Smooth muscle cell (in vitro differentiated cells): ENCODE results near the gene ABCC3. TPM values are rescaled to one million over a fixed set of nuclear protein-coding genes. Genes with fewer than 3 reads are reported as not detected.

Experiments used
- DNase-seq: peaks from one replicate; lab custom pipeline; 2025; ENCODE audit not compliant: unreplicated experiment; lab: John Stamatoyannopoulos, UW
- H2AFZ ChIP-seq: fragments of 200-600 bp; sonication (generic); 2 replicates; pipeline ENCODE4 v1.6.0; 2016; ENCODE audit warnings: antibody characterized with exemption, low read depth, mild to moderate bottlenecking
- H3F3A ChIP-seq: fragments of 200-600 bp; sonication (generic); 2 replicates; pipeline ENCODE4 v1.6.0; 2017; ENCODE audit warnings: antibody characterized with exemption, low read depth
- H3K27ac ChIP-seq: fragments of 200-600 bp; sonication (generic); 2 replicates; pipeline ENCODE4 v1.5.1; 2016; ENCODE audit warnings: low read depth, mild to moderate bottlenecking
- H3K27me3 ChIP-seq: fragments of 200-600 bp; sonication (generic); 2 replicates; pipeline ENCODE4 v1.6.1; 2016; ENCODE audit warnings: low read depth, mild to moderate bottlenecking
- H3K36me3 ChIP-seq: fragments of 200-600 bp; sonication (generic); 2 replicates; pipeline ENCODE4 v1.5.1; 2016; ENCODE audit warnings: low read depth
- H3K4me1 ChIP-seq: fragments of 200-600 bp; sonication (generic); 2 replicates; pipeline ENCODE4 v1.5.1; 2016; ENCODE audit warnings: low read depth
- H3K4me2 ChIP-seq: fragments of 200-600 bp; sonication (generic); 2 replicates; pipeline ENCODE4 v1.6.0; 2016; ENCODE audit warnings: mild to moderate bottlenecking
- H3K4me3 ChIP-seq: fragments of 200-600 bp; sonication (generic); 2 replicates; pipeline ENCODE4 v1.5.1; 2016; ENCODE audit warnings: mild to moderate bottlenecking
- H3K79me2 ChIP-seq: fragments of 200-600 bp; sonication (generic); 2 replicates; pipeline ENCODE4 v1.6.0; 2016; ENCODE audit warnings: low read depth, mild to moderate bottlenecking
- H3K9ac ChIP-seq: fragments of 200-600 bp; sonication (generic); 2 replicates; pipeline ENCODE4 v1.6.0; 2016; ENCODE audit warnings: low read depth
- H3K9me3 ChIP-seq: fragments of 200-600 bp; sonication (generic); replicated peaks from 2 replicates; pipeline ENCODE4 v1.5.1; 2016; ENCODE audit warnings: low read depth
- H4K20me1 ChIP-seq: fragments of 200-600 bp; sonication (generic); 2 replicates; pipeline ENCODE4 v1.6.0; 2016; ENCODE audit warnings: low read depth
- WGBS: methylation state at CpG from one replicate; pipeline ENCODE4 v1.1.7; 2016; ENCODE audit warnings: low lambda C conversion rate; 5-methylcytosine and 5-hydroxymethylcytosine counted together
- polyA plus RNA-seq: library from polyadenylated mRNA; unstranded; fragments of >200 nt; fragmentation: Nextera tagmentation; extraction: Ambion mirVana; gene quantifications from 2 replicates; pipeline ENCODE4 v1.2.1, GENCODE V29; 2016
- total RNA-seq: library from RNA; depleted of rRNA; stranded (reverse); fragments of >200 nt; gene quantifications from 2 replicates; pipeline ENCODE4 v1.2.3, GENCODE V29; 2014
- TF ChIP-seq, protein P1 (sequence below): fragments of 200-600 bp; sonication (generic); IDR thresholded peaks from 2 replicates; pipeline ENCODE4 v1.5.1; 2017; ENCODE audit warnings: borderline replicate concordance, mild to moderate bottlenecking, antibody characterized with exemption; ENCODE audit not compliant: insufficient read depth, poor library complexity, severe bottlenecking

Gene ABCC3
- total and polyA plus RNA-seq, 2 experiments from 2014 or later, result 1.3 TPM

DNA sequence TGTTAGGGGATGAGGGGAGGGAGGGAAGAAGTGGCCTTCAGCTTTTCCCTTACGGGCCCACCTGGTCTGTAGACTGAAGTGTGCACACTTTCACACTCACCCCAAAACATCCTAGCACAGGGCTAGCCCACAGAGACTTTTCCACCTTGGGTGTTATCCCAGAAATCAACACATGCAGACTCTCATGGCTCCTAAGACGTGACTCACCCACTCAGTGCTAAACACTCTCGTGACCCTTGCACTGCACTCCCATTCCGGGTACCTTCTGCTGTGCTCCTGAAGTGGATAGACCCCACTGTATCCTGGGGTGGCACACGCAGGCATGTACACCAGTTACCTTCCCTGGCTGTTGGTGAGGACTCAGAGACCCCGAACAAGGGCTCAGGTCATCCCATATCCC lies 23.0 kb upstream of the ABCC3 start:
- Histone ChIP-seq H4K20me1 (no peaks in the 10 kb centered on the region), H3K9ac (no peak overlapping the region), H3K27ac (no peak overlapping the region), H3F3A (no peaks in the 10 kb centered on the region), H3K4me2 (no peak overlapping the region), H3K9me3 (no peaks in the 10 kb centered on the region), H3K4me1 (no peaks in the 10 kb centered on the region), H3K36me3 (no peaks in the 10 kb centered on the region), H3K27me3 (no peaks in the 10 kb centered on the region), H3K4me3 (no peak overlapping the region), H2AFZ (no peak overlapping the region), H3K79me2 (no peaks in the 10 kb centered on the region)
- no peak for DNase-seq
- WGBS, result 79% methylated on average over 6 of the region's 6 CpGs
- TF ChIP-seq, protein P1, sequence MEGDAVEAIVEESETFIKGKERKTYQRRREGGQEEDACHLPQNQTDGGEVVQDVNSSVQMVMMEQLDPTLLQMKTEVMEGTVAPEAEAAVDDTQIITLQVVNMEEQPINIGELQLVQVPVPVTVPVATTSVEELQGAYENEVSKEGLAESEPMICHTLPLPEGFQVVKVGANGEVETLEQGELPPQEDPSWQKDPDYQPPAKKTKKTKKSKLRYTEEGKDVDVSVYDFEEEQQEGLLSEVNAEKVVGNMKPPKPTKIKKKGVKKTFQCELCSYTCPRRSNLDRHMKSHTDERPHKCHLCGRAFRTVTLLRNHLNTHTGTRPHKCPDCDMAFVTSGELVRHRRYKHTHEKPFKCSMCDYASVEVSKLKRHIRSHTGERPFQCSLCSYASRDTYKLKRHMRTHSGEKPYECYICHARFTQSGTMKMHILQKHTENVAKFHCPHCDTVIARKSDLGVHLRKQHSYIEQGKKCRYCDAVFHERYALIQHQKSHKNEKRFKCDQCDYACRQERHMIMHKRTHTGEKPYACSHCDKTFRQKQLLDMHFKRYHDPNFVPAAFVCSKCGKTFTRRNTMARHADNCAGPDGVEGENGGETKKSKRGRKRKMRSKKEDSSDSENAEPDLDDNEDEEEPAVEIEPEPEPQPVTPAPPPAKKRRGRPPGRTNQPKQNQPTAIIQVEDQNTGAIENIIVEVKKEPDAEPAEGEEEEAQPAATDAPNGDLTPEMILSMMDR, result no peak

DNA sequence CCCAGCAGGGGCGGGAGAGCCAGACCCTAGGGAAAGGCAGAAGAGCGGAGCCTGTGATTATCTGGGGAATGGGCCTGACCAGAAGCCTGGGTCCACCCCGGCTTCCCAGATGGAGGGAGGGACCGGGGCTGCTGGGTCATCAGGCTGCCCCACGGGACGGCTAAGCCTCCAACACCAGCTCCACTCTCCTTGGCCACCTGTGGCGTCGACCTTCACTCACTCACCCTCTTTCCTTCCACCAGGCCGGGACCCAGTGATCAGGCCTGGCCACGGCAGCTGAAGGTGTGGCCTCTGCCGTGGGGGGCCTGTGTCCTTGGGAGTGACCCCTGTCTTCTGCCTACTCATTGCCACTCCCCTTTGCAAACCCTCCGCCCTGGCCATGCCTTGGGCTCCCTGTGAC lies 22.4 kb upstream of the ABCC3 start:
- H3K27ac ChIP-seq, result no peak overlapping the region
- no peaks in the 10 kb centered on the region for H3K36me3 ChIP-seq
- TF ChIP-seq, protein P1, result no peak
- no peak for DNase-seq
- H3K27me3 ChIP-seq, result no peaks in the 10 kb centered on the region
- H3K79me2 ChIP-seq, result no peaks in the 10 kb centered on the region
- no peak overlapping the region for H3K9ac ChIP-seq
- no peaks in the 10 kb centered on the region for H3K9me3 ChIP-seq
- no peaks in the 10 kb centered on the region for H4K20me1 ChIP-seq
- no peak overlapping the region for H3K4me2 ChIP-seq
- H3F3A ChIP-seq, result no peaks in the 10 kb centered on the region
- H3K4me3 ChIP-seq, result no peak overlapping the region
- 97% methylated on average over 12 of the region's 12 CpGs for WGBS
- no peak overlapping the region for H2AFZ ChIP-seq
- no peaks in the 10 kb centered on the region for H3K4me1 ChIP-seq

DNA sequence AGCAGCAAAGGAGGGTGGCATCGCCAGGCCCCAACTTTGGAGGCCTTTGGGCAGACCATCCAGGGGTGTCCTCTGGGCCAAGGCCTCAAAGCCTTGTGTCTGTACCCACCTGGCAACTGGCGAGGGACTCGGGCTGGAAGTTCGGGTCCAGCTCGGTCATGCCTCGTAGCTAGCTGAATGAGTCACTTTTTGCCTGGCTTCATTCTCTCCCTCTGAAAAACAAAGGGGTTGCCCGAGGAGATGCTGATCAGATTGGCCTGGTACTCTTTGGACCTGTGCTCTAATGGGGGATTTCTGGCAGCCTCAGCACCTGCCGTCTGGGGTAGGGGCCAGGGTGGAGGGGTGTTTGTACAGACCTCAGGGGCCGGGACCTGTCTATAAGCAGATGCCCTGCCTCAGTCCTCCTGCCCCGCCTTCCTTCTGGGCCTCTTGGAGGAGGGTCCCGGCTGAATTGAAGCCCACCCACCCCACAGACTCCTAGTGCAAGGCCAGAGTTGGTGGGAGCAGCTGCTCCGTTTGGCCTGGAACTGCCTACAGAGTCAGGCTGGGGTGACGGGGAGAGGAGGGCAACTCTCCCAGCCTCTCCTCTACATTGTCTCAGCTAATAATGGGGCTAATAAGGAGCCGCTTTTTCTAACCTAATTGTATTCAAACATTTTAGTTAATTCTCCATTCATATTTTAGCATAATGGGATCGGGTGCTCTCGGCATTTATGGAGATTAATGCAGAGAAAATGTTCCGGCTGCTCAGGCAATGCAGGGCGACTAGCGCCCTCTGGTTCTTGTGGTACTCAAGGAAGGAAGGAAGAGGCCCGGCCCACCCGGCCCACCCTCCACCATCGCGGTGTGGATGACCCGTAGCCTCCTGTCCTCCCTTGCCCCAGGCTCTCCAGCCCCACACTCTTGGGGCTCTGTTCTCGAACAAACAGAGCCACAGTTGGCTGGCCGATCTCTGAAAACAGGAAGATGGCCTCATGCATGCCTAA lies 21.4 kb upstream of the ABCC3 start:
- Histone ChIP-seq H3K9ac (no peak overlapping the region), H2AFZ (no peak overlapping the region), H3K27me3 (no peaks in the 10 kb centered on the region), H3K4me3 (no peak overlapping the region), H3K4me2 (no peak overlapping the region), H3K27ac (no peak overlapping the region), H3K36me3 (no peaks in the 10 kb centered on the region), H4K20me1 (no peaks in the 10 kb centered on the region), H3K79me2 (no peaks in the 10 kb centered on the region), H3F3A (no peaks in the 10 kb centered on the region), H3K9me3 (no peaks in the 10 kb centered on the region), H3K4me1 (no peaks in the 10 kb centered on the region)
- no peak for DNase-seq
- TF ChIP-seq, protein P1, result no peak
- 87% methylated on average over 26 of the region's 26 CpGs for WGBS
